Ovary (tissue), 9 donors: Measurements from ENCODE around the gene ENOX2. TPM values are rescaled to one million over a fixed set of nuclear protein-coding genes. Genes with fewer than 3 reads are reported as not detected.

Experiments used
- DNase-seq, 5 donors: peaks; one replicate each; pipeline ENCODE4 v3.0.0-alpha.2; 2019 to 2020
- H3K27ac ChIP-seq, 2 donors: fragments of 200-600 bp; one replicate each; pipeline versions ENCODE4 v1.5.1 to v1.8.0; 2019 to 2022
- H3K27me3 ChIP-seq: fragments of 200-600 bp; one replicate; pipeline ENCODE4 v1.8.0; 2022
- H3K36me3 ChIP-seq: fragments of 200-600 bp; sonication (generic); one replicate; pipeline ENCODE4 v1.5.1; 2019
- H3K4me1 ChIP-seq: one replicate; pipeline ENCODE4 v1.8.1; 2013; ENCODE audit warnings: mild to moderate bottlenecking, moderate library complexity; ENCODE audit not compliant: insufficient read depth
- H3K4me3 ChIP-seq: fragments of 200-600 bp; sonication (generic); one replicate; pipeline ENCODE4 v1.5.1; 2017
- H3K9me3 ChIP-seq, 2 donors: fragments of 200-600 bp in 1 of 2; sonication (generic) in 1 of 2; one replicate each; pipeline versions ENCODE4 v1.5.1 to v1.8.1; 2013 to 2019; ENCODE audit warnings: mild to moderate bottlenecking in 1 of 2, moderate library complexity in 1 of 2
- CTCF ChIP-seq, 3 donors: fragments of 450-650 bp in 2 of 3; fragments of 200-600 bp in 1 of 3; IDR thresholded peaks; one replicate each; pipeline versions ENCODE4 v1.5.1 to v1.8.0; 2016 to 2022; ENCODE audit warnings: antibody characterized with exemption in 3 of 3, mild to moderate bottlenecking in 1 of 3
- EP300 ChIP-seq: sonication (generic); formaldehyde crosslinking; IDR thresholded peaks from one replicate; pipeline ENCODE4 v1.6.1; 2017; ENCODE audit warnings: antibody characterized with exemption
- POLR2A ChIP-seq: fragments of 450-650 bp; IDR thresholded peaks from one replicate; pipeline ENCODE4 v1.6.1; 2017; ENCODE audit warnings: antibody characterized with exemption, mild to moderate bottlenecking, moderate library complexity
- WGBS, 3 donors: extraction: QIAGEN DNeasy Blood & Tissue Kit in 1 of 3; methylation state at CpG; one replicate each; pipeline versions ENCODE4 v1.1.5 to v1.1.7; 2013 to 2017; 5-methylcytosine and 5-hydroxymethylcytosine counted together
- intact Hi-C, 4 donors: fragments of 100-400 bp; cut with DNase I; formaldehyde crosslinking; loops; one replicate each; pipeline versions ENCODE4 v1.11.0 to v1.15.1; 2022 to 2023
- polyA plus RNA-seq, 2 donors: library from polyadenylated mRNA; stranded (reverse); fragments of 200-250 nt in 1 of 2; fragments of 350-450 nt in 1 of 2; fragmentation: Illumina TruSeq in 1 of 2; extraction: RNeasy Lipid Tissue Mini Kit (QIAGEN cat#74804) in 1 of 2; gene quantifications; one replicate each; pipeline ENCODE4 v1.2.3, GENCODE V29; 2013 to 2014
- total RNA-seq, 7 donors: library from RNA; depleted of rRNA in 2 of 7; stranded (reverse); fragments of >200 nt in 2 of 7; fragmentation: NEBNext Ultra II Directional in 3 of 7; extraction: Animal tissue kit (Norgen Biotek cat#: 25700) in 3 of 7; gene quantifications; one replicate each; pipeline versions ENCODE4 v1.1.0 to v1.2.4, GENCODE V29; 2016 to 2023
- donor health status: DM: no; HTN: no; CAD: no; lungs with moderate emphysema.
- donor health status: DM: no; HTN: no; CAD: no.
- donor health status: Bipolar disorder and iron deficiency.
- donor health status: DM: yes; HTN: yes; CAD: no.
- donor health status: DM: no; HTN: no; CAD: no.
- donor health status: DM: yes; HTN: yes; CAD: no.

Gene ENOX2
- total and polyA plus RNA-seq, 9 donors = 5.4 to 17.8 (median 13.1) TPM

GRCh38 chrX:130606425-130606824 lies 296.6 kb downstream of the ENOX2 start:
- H3K4me1 ChIP-seq = no peaks in the 10 kb centered on the region
- intact Hi-C loops = no loop called here
- no peak overlapping the region for H3K27ac ChIP-seq
- no peak for DNase-seq
- TF ChIP-seq CTCF (IDR thresholded peaks at IDR 0.05) = no peak
- TF ChIP-seq POLR2A = no peak
- TF ChIP-seq EP300 = no peak
- H3K27me3 ChIP-seq = no peaks in the 10 kb centered on the region
- H3K9me3 ChIP-seq = no peaks in the 10 kb centered on the region
- 44 to 52% (median 46%) methylated on average over 4 of the region's 4 CpGs for WGBS, 3 donors
- no peaks in the 10 kb centered on the region for H3K36me3 ChIP-seq
- H3K4me3 ChIP-seq = no peak overlapping the region

GRCh38 chrX:130604882-130605281 lies 298.1 kb downstream of the ENOX2 start:
- no peaks in the 10 kb centered on the region for H3K36me3 ChIP-seq
- no peak overlapping the region for H3K27ac ChIP-seq
- WGBS, 3 donors = 49 to 73% (median 59%) methylated on average over 3 of the region's 3 CpGs
- TF ChIP-seq CTCF (IDR thresholded peaks at IDR 0.05) (no peak), EP300 (no peak), POLR2A (no peak)
- DNase-seq = no peak
- H3K9me3 ChIP-seq = no peaks in the 10 kb centered on the region
- H3K27me3 ChIP-seq = no peaks in the 10 kb centered on the region
- no peak overlapping the region for H3K4me3 ChIP-seq
- H3K4me1 ChIP-seq = no peaks in the 10 kb centered on the region
- intact Hi-C loops = no loop called here

- intact Hi-C loops = no loop called here
- no peaks in the 10 kb centered on the region for H3K27me3 ChIP-seq
- no peaks in the 10 kb centered on the region for H3K9me3 ChIP-seq
- 46 to 53% (median 50%) methylated on average over 9 of the region's 9 CpGs for WGBS, 3 donors
- DNase-seq = no peak
- no peaks in the 10 kb centered on the region for H3K36me3 ChIP-seq
- no peak overlapping the region for H3K4me3 ChIP-seq
- no peak overlapping the region for H3K27ac ChIP-seq
- TF ChIP-seq EP300 = no peak
- TF ChIP-seq POLR2A = no peak
- no peak for TF ChIP-seq CTCF (IDR thresholded peaks at IDR 0.05)
- H3K4me1 ChIP-seq = no peaks in the 10 kb centered on the region
Observed at GRCh38 chrX:130594453-130594916, 308.5 kb downstream of the ENOX2 start.

GRCh38 chrX:130593911-130594310 lies 309.1 kb downstream of the ENOX2 start:
- no peaks in the 10 kb centered on the region for H3K27me3 ChIP-seq
- no peak overlapping the region for H3K4me3 ChIP-seq
- H3K9me3 ChIP-seq = no peaks in the 10 kb centered on the region
- no peak for TF ChIP-seq CTCF (IDR thresholded peaks at IDR 0.05)
- TF ChIP-seq EP300 = no peak
- TF ChIP-seq POLR2A = no peak
- H3K36me3 ChIP-seq = no peaks in the 10 kb centered on the region
- no peaks in the 10 kb centered on the region for H3K4me1 ChIP-seq
- H3K27ac ChIP-seq = no peak overlapping the region
- intact Hi-C loops = no loop called here
- 69 to 79% (median 75%) methylated on average over 9 of the region's 9 CpGs for WGBS, 3 donors
- DNase-seq = no peak

- H3K4me1 ChIP-seq = no peaks in the 10 kb centered on the region
- no peak overlapping the region for H3K4me3 ChIP-seq
- WGBS, 3 donors = 80 to 84% (median 83%) methylated on average over 1 of the region's 1 CpG
- no peaks in the 10 kb centered on the region for H3K36me3 ChIP-seq
- no peaks in the 10 kb centered on the region for H3K9me3 ChIP-seq
- H3K27me3 ChIP-seq = no peaks in the 10 kb centered on the region
- intact Hi-C loops = no loop called here
- no peak overlapping the region for H3K27ac ChIP-seq
- no peak for DNase-seq
- TF ChIP-seq POLR2A (no peak), CTCF (IDR thresholded peaks at IDR 0.05) (no peak), EP300 (no peak)
Observed at GRCh38 chrX:130592204-130592603, 310.8 kb downstream of the ENOX2 start.
